H1 (cell line): ENCODE data around the gene COPZ2. TPM values are rescaled to one million over a fixed set of nuclear protein-coding genes. Genes with fewer than 3 reads are reported as not detected.

ENCODE experiments used
- CTCF ChIA-PET: fragments of 300-600 bp; sonication (Branson Sonifier 250); formaldehyde crosslinking; loops from one replicate; lab custom pipeline; 2021; ENCODE audit not compliant: partially characterized antibody; lab: Charles Lee
- POLR2A ChIA-PET: fragments of 300-600 bp; sonication (Branson Sonifier 250); formaldehyde crosslinking; loops from one replicate; lab custom pipeline; 2021; ENCODE audit warnings: inconsistent platforms; ENCODE audit not compliant: partially characterized antibody; lab: Charles Lee
- DNase-seq, 2 experiments: peaks; one replicate each; pipeline versions ENCODE4 v3.0.0 to v3.0.0-alpha.2; 2010 to 2022; ENCODE audit warnings: low spot score in 2 of 2, low read depth in 1 of 2, mixed read lengths in 1 of 2
- FAIRE-seq: peaks from 2 replicates; lab custom pipeline; 2011; peaks lifted over from hg19 to GRCh38; lab: Jason Lieb, UNC
- H2AFZ ChIP-seq: 2 replicates; pipeline ENCODE4 v1.8.1; 2012; ENCODE audit warnings: low read length, inconsistent platforms
- H2AK5ac ChIP-seq: 2 replicates; pipeline ENCODE4 v1.6.1; 2013; ENCODE audit warnings: low read depth, low read length
- H2BK120ac ChIP-seq: replicated peaks from 2 replicates; pipeline ENCODE3; 2013; ENCODE audit warnings: low read depth, low read length, inconsistent platforms
- H2BK12ac ChIP-seq: 2 replicates; pipeline ENCODE4 v1.6.1; 2013; ENCODE audit warnings: low read depth, low read length
- H2BK15ac ChIP-seq: 2 replicates; pipeline ENCODE4 v1.6.1; 2013; ENCODE audit warnings: low read length
- H2BK20ac ChIP-seq: 2 replicates; pipeline ENCODE4 v1.6.1; 2013; ENCODE audit warnings: low read length
- H2BK5ac ChIP-seq: 2 replicates; pipeline ENCODE4 v1.6.1; 2013; ENCODE audit warnings: low read depth, low read length
- H3K14ac ChIP-seq: 2 replicates; pipeline ENCODE4 v1.6.1; 2013; ENCODE audit warnings: inconsistent platforms; ENCODE audit not compliant: insufficient read length
- H3K18ac ChIP-seq: 2 replicates; pipeline ENCODE4 v1.6.1; 2013; ENCODE audit warnings: low read length; ENCODE audit errors: extremely low read depth
- H3K23ac ChIP-seq: 2 replicates; pipeline ENCODE4 v1.6.1; 2013; ENCODE audit warnings: inconsistent platforms; ENCODE audit not compliant: insufficient read length
- H3K23me2 ChIP-seq: 2 replicates; pipeline ENCODE4 v1.6.1; 2013; ENCODE audit warnings: low read depth, low read length
- H3K27ac ChIP-seq: 2 replicates; pipeline ENCODE4 v1.6.1; 2011; ENCODE audit warnings: low read depth, low read length, inconsistent platforms
- H3K27me3 ChIP-seq, 4 experiments: replicated peaks in 1 of 4; 1 replicate in 1 of 4; 2 replicates in 3 of 4; pipeline versions ENCODE4 v1.6.1 to v1.8.1; 2011 to 2013; ENCODE audit warnings: low read length in 3 of 4, mild to moderate bottlenecking in 3 of 4, inconsistent platforms in 2 of 4, mixed read lengths in 2 of 4, moderate library complexity in 1 of 4; ENCODE audit not compliant: control insufficient read depth in 3 of 4, insufficient read depth in 3 of 4; ENCODE audit errors: extremely low read depth in 1 of 4
- H3K36me3 ChIP-seq, 4 experiments: 2 replicates each; pipeline versions ENCODE4 v1.6.1 to v1.8.1; 2011 to 2013; ENCODE audit warnings: mild to moderate bottlenecking in 4 of 4, low read length in 3 of 4, moderate library complexity in 2 of 4, control low read depth in 1 of 4, inconsistent platforms in 1 of 4; ENCODE audit not compliant: insufficient read depth in 4 of 4, control insufficient read depth in 2 of 4
- H3K4ac ChIP-seq: replicated peaks from 2 replicates; pipeline ENCODE3; 2013; ENCODE audit warnings: low read length, low read depth, mixed read lengths, inconsistent platforms; ENCODE audit not compliant: insufficient read length
- H3K4me1 ChIP-seq, 4 experiments: replicated peaks in 1 of 4; 1 replicate in 1 of 4; 2 replicates in 3 of 4; pipeline versions ENCODE4 v1.6.1 to v1.8.1; 2011 to 2013; ENCODE audit warnings: low read length in 3 of 4, inconsistent platforms in 2 of 4, mixed read lengths in 1 of 4; ENCODE audit not compliant: insufficient read depth in 4 of 4, control insufficient read depth in 3 of 4
- H3K4me2 ChIP-seq, 2 experiments: 2 replicates each; pipeline versions ENCODE4 v1.6.1 to v1.8.1; 2011 to 2013; ENCODE audit warnings: low read depth in 2 of 2, low read length in 2 of 2, control low read depth in 1 of 2, inconsistent platforms in 1 of 2, mild to moderate bottlenecking in 1 of 2; ENCODE audit not compliant: insufficient read depth in 1 of 2
- H3K4me3 ChIP-seq, 4 experiments: fragments of 200-600, 300-600 bp in 1 of 4; sonication (generic), shearing (Covaris generic), sonication (Bioruptor Twin) in 1 of 4; 2 replicates each; pipeline versions ENCODE4 v1.5.1 to v1.8.1; 2011 to 2016; ENCODE audit warnings: low read length in 4 of 4, low read depth in 3 of 4, control low read depth in 2 of 4, inconsistent platforms in 2 of 4, mild to moderate bottlenecking in 2 of 4, mixed read lengths in 1 of 4, moderate library complexity in 1 of 4; ENCODE audit not compliant: insufficient read depth in 2 of 4; ENCODE audit errors: extremely low read depth in 1 of 4
- H3K56ac ChIP-seq: replicated peaks from 2 replicates; pipeline ENCODE3; 2013; ENCODE audit warnings: low read depth, mild to moderate bottlenecking, mixed read lengths, low read length, inconsistent platforms; ENCODE audit not compliant: insufficient read length
- H3K79me1 ChIP-seq: 2 replicates; pipeline ENCODE4 v1.6.1; 2013; ENCODE audit warnings: low read depth, low read length, control low read depth
- H3K79me2 ChIP-seq, 2 experiments: 2 replicates each; pipeline versions ENCODE4 v1.6.1 to v1.8.1; 2012 to 2013; ENCODE audit warnings: low read length in 2 of 2, mild to moderate bottlenecking in 2 of 2, inconsistent platforms in 1 of 2; ENCODE audit not compliant: insufficient read depth in 2 of 2, control insufficient read depth in 1 of 2
- H3K9ac ChIP-seq, 4 experiments: replicated peaks in 1 of 4; 1 replicate in 1 of 4; 2 replicates in 3 of 4; pipeline versions ENCODE4 v1.6.1 to v1.8.1; 2011 to 2013; ENCODE audit warnings: low read depth in 3 of 4, low read length in 3 of 4, control low read depth in 2 of 4, mild to moderate bottlenecking in 2 of 4, moderate library complexity in 2 of 4, inconsistent platforms in 1 of 4; ENCODE audit errors: extremely low read depth in 1 of 4
- H3K9me3 ChIP-seq, 2 experiments: 2 replicates each; pipeline versions ENCODE4 v1.6.1 to v1.8.1; 2012 to 2013; ENCODE audit warnings: mild to moderate bottlenecking in 2 of 2, moderate library complexity in 2 of 2, control low read depth in 1 of 2, inconsistent platforms in 1 of 2, low read depth in 1 of 2, low read length in 1 of 2, mixed read lengths in 1 of 2; ENCODE audit not compliant: insufficient read depth in 2 of 2
- H4K20me1 ChIP-seq, 2 experiments: replicated peaks in 1 of 2; 2 replicates each; pipeline versions ENCODE3 to v1.8.1; 2011 to 2013; ENCODE audit warnings: inconsistent platforms in 2 of 2, low read length in 2 of 2, mild to moderate bottlenecking in 1 of 2; ENCODE audit not compliant: insufficient read depth in 2 of 2, control insufficient read depth in 1 of 2
- H4K5ac ChIP-seq: 2 replicates; pipeline ENCODE4 v1.6.1; 2013; ENCODE audit warnings: low read length, low read depth, mixed read lengths, inconsistent platforms; ENCODE audit not compliant: insufficient read length
- H4K8ac ChIP-seq: 2 replicates; pipeline ENCODE4 v1.8.0; 2013; ENCODE audit warnings: mild to moderate bottlenecking, moderate library complexity, low read length, inconsistent platforms; ENCODE audit not compliant: insufficient read depth; ENCODE audit errors: extremely low read depth
- H4K91ac ChIP-seq: replicated peaks from 2 replicates; pipeline ENCODE3; 2013; ENCODE audit warnings: low read length, mixed read lengths, inconsistent platforms; ENCODE audit not compliant: insufficient read length
- WGBS, 2 experiments: shearing (Covaris generic) in 1 of 2; methylation state at CpG; one replicate each; pipeline versions ENCODE4 v1.1.6 to v1.1.7; 2013 to 2015; ENCODE audit warnings: low lambda C conversion rate in 2 of 2, mixed read lengths in 2 of 2, inconsistent platforms in 1 of 2, low coverage in 1 of 2, missing lambda C conversion rate in 1 of 2; ENCODE audit not compliant: insufficient replicate concordance in 2 of 2, insufficient coverage in 1 of 2, insufficient read length in 1 of 2; ENCODE audit errors: extremely low coverage in 1 of 2, missing lambda C conversion rate in 1 of 2; 5-methylcytosine and 5-hydroxymethylcytosine counted together
- polyA plus RNA-seq, 7 experiments: library from polyadenylated mRNA; depleted of rRNA in 3 of 7; stranded (reverse) in 5 of 7; unstranded in 2 of 7; fragments of >200 nt in 5 of 7; fragments of 200-250 nt in 2 of 7; gene quantifications; 1 replicate in 5 of 7; 2 replicates in 1 of 7; 4 replicates in 1 of 7; pipeline versions ENCODE4 v1.2.1 to v1.2.3, GENCODE V29; 2011 to 2013; ENCODE audit warnings: missing spikeins in 2 of 7, mixed read lengths in 2 of 7
- total RNA-seq: library from RNA; stranded (reverse); fragmentation: NEBNext Ultra II Directional; extraction: Animal tissue kit (Norgen Biotek cat#: 25700); gene quantifications from 2 replicates; pipeline ENCODE4 v1.2.1, GENCODE V29; 2021

Gene COPZ2
- total and polyA plus RNA-seq, 2 of the 8 experiments (the other 6 are each of a cell fraction or from before 2014, with no cell fraction given), result 0.24 TPM; not detected in 1

DNA sequence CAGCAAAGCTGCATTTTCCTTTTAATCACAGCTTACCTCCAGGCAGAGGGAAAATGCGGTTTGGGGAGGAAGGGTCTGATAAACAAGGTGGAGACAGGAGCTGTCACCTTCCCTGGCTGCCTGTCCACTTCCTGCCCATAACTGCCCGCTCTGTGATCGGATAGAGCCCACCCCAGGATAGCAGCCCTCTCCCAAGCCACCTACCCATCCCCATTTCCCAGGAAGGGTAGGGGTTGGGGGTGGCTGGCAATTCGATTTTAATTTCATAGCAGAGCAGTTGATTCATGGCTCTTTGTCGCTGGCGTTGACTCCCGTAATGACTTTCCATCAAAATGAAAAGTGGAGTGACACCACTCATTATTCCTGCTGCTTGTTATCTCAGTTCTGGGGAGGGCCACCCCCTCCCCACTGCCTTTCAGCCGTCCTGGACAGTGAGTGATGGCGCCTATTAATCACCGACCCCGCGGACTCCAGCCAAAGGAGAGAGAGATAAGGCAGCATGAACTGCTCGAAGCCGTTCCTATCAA is 55.4 kb downstream of the COPZ2 start:
- Histone ChIP-seq H3K4ac (no peak overlapping the region), H2BK20ac (no peak overlapping the region), H4K91ac (no peak overlapping the region), H3K79me2 (no peaks in the 10 kb centered on the region), H3K27me3 (no peaks in the 10 kb centered on the region), H3K4me2 (no peak overlapping the region), H4K8ac (no peak overlapping the region), H3K9me3 (no peaks in the 10 kb centered on the region), H3K56ac (no peak overlapping the region), H3K9ac (no peak overlapping the region), H3K23me2 (no peaks in the 10 kb centered on the region), H2AFZ (no peak overlapping the region), H4K5ac (no peak overlapping the region), H3K14ac (no peak overlapping the region), H2BK12ac (no peak overlapping the region), H2BK5ac (no peak overlapping the region), H2BK15ac (no peak overlapping the region), H3K4me3 (no peak overlapping the region), H3K27ac (no peak overlapping the region), H4K20me1 (no peaks in the 10 kb centered on the region), H2BK120ac (no peak overlapping the region), H3K23ac (no peak overlapping the region), H2AK5ac (no peak overlapping the region), H3K79me1 (peaks cover 3% of the 10 kb centered on the region; the same call in 1 of the 2 replicates), H3K18ac (no peak overlapping the region), H3K4me1 (peaks cover 0 to 7% (median 3%) of the 10 kb centered on the region in 4 experiments; a peak in 5 of 7 replicates), H3K36me3 (peaks cover 19 to 63% (median 41%) of the 10 kb centered on the region in 4 experiments; a peak in 7 of 8 replicates)
- DNase-seq, result no peak
- POLR2A ChIA-PET, result interaction anchor here (1.2 to 3.6 kb wide), 5 partner anchors 11 to 36 kb away, joined by 4 to 17 read pairs (median 7); partner anchors contain the start of gene CDK5RAP3
- WGBS, 2 experiments, result 96% methylated on average over 14 of the region's 14 CpGs; no CpG with 5 or more reads in 1 of the 2 experiments
- FAIRE-seq, result no peak
- CTCF ChIA-PET, result interaction anchor here (1.2 to 40.5 kb wide), 7 partner anchors 9 to 137 kb away, joined by 3 to 1010 read pairs (median 7); partner anchors contain the start of genes CDK5RAP3, PNPO and PRR15L
